Stomach smooth muscle (tissue), 2 donors: ENCODE data around the gene RHPN2.
"Not testable (repeated sequence)": the region's sequence is repeated elsewhere in the genome, so short reads cannot be mapped to it uniquely, and the experiment has no call there.

Source experiments
- H3K27ac ChIP-seq: one replicate; pipeline ENCODE4 v1.7.0; 2013; ENCODE audit warnings: mild to moderate bottlenecking, low read length, inconsistent platforms
- H3K27me3 ChIP-seq, 2 donors: one replicate each; pipeline ENCODE4 v1.7.0; 2013; ENCODE audit warnings: low read length in 2 of 2; ENCODE audit not compliant: insufficient read depth in 2 of 2, control insufficient read depth in 1 of 2
- H3K36me3 ChIP-seq, 2 donors: one replicate each; pipeline ENCODE4 v1.7.0; 2013; ENCODE audit warnings: low read length in 2 of 2; ENCODE audit not compliant: control insufficient read depth in 2 of 2, insufficient read depth in 2 of 2
- H3K4me1 ChIP-seq: one replicate; pipeline ENCODE4 v1.7.0; 2013; ENCODE audit warnings: low read length; ENCODE audit not compliant: control insufficient read depth, insufficient read depth
- H3K4me3 ChIP-seq, 2 donors: one replicate each; pipeline ENCODE4 v1.7.0; 2013; ENCODE audit warnings: low read length in 2 of 2
- H3K9ac ChIP-seq, 2 donors: one replicate each; pipeline ENCODE4 v1.7.0; 2013; ENCODE audit warnings: low read length in 2 of 2, mild to moderate bottlenecking in 1 of 2
- H3K9me3 ChIP-seq, 2 donors: one replicate each; pipeline ENCODE4 v1.7.0; 2013; ENCODE audit warnings: low read length in 2 of 2; ENCODE audit not compliant: control insufficient read depth in 2 of 2
- donor health status: healthy.
- donor health status: Pancreatic carcinoma.

Gene RHPN2

GRCh38 chr19:33000510-33000909 is 64.2 kb downstream of the RHPN2 start:
- Histone ChIP-seq H3K9ac (no peak overlapping the region), H3K27ac (no peak overlapping the region), H3K4me3 (no peak overlapping the region), H3K27me3 (no peaks in the 10 kb centered on the region), H3K4me1 (no peaks in the 10 kb centered on the region), H3K9me3 (no peaks in the 10 kb centered on the region), H3K36me3 (no peaks in the 10 kb centered on the region)

- no peaks in the 10 kb centered on the region for H3K36me3 ChIP-seq
- no peaks in the 10 kb centered on the region for H3K4me1 ChIP-seq
- H3K4me3 ChIP-seq: no peak overlapping the region
- H3K27ac ChIP-seq: no peak overlapping the region
- H3K9me3 ChIP-seq: no peaks in the 10 kb centered on the region
- no peaks in the 10 kb centered on the region for H3K27me3 ChIP-seq
- no peak overlapping the region for H3K9ac ChIP-seq
These were observed 66.0 kb downstream of the RHPN2 start for GRCh38 chr19:32998722-32999121.

- Histone ChIP-seq H3K27me3 (no peaks in the 10 kb centered on the region), H3K4me3 (no peak overlapping the region), H3K9me3 (no peaks in the 10 kb centered on the region), H3K4me1 (no peaks in the 10 kb centered on the region), H3K36me3 (no peaks in the 10 kb centered on the region), H3K9ac (no peak overlapping the region), H3K27ac (no peak overlapping the region)
These were observed 66.9 kb downstream of the RHPN2 start for GRCh38 chr19:32997716-32998355.

- not testable (repeated sequence) for H3K27me3 ChIP-seq, H3K9me3 ChIP-seq, H3K36me3 ChIP-seq, H3K4me1 ChIP-seq, H3K4me3 ChIP-seq, H3K27ac ChIP-seq, H3K9ac ChIP-seq
These were observed 67.6 kb downstream of the RHPN2 start for GRCh38 chr19:32997061-32997464.

- H3K9me3 ChIP-seq, H3K36me3 ChIP-seq, H3K27ac ChIP-seq, H3K27me3 ChIP-seq, H3K4me1 ChIP-seq, H3K4me3 ChIP-seq, H3K9ac ChIP-seq: not testable (repeated sequence)
These were observed 68.7 kb downstream of the RHPN2 start for GRCh38 chr19:32995966-32996365.

GRCh38 chr19:32988724-32989123 is 76.0 kb downstream of the RHPN2 start:
- Histone ChIP-seq H3K9me3 (no peaks in the 10 kb centered on the region), H3K4me3 (no peak overlapping the region), H3K4me1 (no peaks in the 10 kb centered on the region), H3K9ac (no peak overlapping the region), H3K27me3 (no peaks in the 10 kb centered on the region), H3K36me3 (no peaks in the 10 kb centered on the region), H3K27ac (no peak overlapping the region)

GRCh38 chr19:32988254-32988653 is 76.4 kb downstream of the RHPN2 start:
- H3K27me3 ChIP-seq, H3K4me1 ChIP-seq, H3K27ac ChIP-seq, H3K9ac ChIP-seq, H3K4me3 ChIP-seq, H3K9me3 ChIP-seq, H3K36me3 ChIP-seq: not testable (repeated sequence)

- not testable (repeated sequence) for H3K4me1 ChIP-seq, H3K4me3 ChIP-seq, H3K27me3 ChIP-seq, H3K9me3 ChIP-seq, H3K9ac ChIP-seq, H3K27ac ChIP-seq, H3K36me3 ChIP-seq
These were observed 82.2 kb downstream of the RHPN2 start for GRCh38 chr19:32982488-32982887.

- not testable (repeated sequence) for H3K9me3 ChIP-seq
These were observed 84.9 kb downstream of the RHPN2 start for GRCh38 chr19:32979807-32980206.

GRCh38 chr19:32977813-32978212 is 86.9 kb downstream of the RHPN2 start:
- not testable (repeated sequence) for H3K27ac ChIP-seq, H3K4me3 ChIP-seq, H3K9ac ChIP-seq, H3K9me3 ChIP-seq, H3K36me3 ChIP-seq, H3K27me3 ChIP-seq, H3K4me1 ChIP-seq

More at GRCh38 chr19:32979807-32980206, 84.9 kb downstream of the RHPN2 start:
- H3K27me3 ChIP-seq, H3K4me1 ChIP-seq, H3K27ac ChIP-seq, H3K4me3 ChIP-seq, H3K36me3 ChIP-seq, H3K9ac ChIP-seq: not testable (repeated sequence)

GRCh38 chr19:32977280-32977679 is 87.4 kb downstream of the RHPN2 start:
- Histone ChIP-seq H3K9me3 (no peaks in the 10 kb centered on the region), H3K4me3 (no peak overlapping the region), H3K9ac (no peak overlapping the region), H3K27me3 (no peaks in the 10 kb centered on the region), H3K4me1 (peaks cover 2% of the 10 kb centered on the region), H3K36me3 (no peaks in the 10 kb centered on the region), H3K27ac (no peak overlapping the region)
